Measurements from ENCODE around the gene SNRK.

SNRK gene

GRCh38 chr3:43388915-43389314, 102.6 kb downstream of the SNRK start:
- DNase-seq (ENCODE audit: insufficient read length) (no peak), FAIRE-seq (no peak)
- TF ChIP-seq POLR2A (IDR thresholded peaks at IDR 0.05; ENCODE audit: low read depth, low read length) (no peak), POLR2AphosphoS5 (IDR thresholded peaks at IDR 0.05; ENCODE audit: low read depth, low read length) (no peak), TAF1 (IDR thresholded peaks at IDR 0.05; ENCODE audit: borderline replicate concordance, low read depth, low read length) (no peak)

- no peak for TF ChIP-seq TAF1 (IDR thresholded peaks at IDR 0.05; ENCODE audit: borderline replicate concordance, low read depth, low read length)
- TF ChIP-seq POLR2A (IDR thresholded peaks at IDR 0.05; ENCODE audit: low read depth, low read length): no peak
- TF ChIP-seq POLR2AphosphoS5 (IDR thresholded peaks at IDR 0.05; ENCODE audit: low read depth, low read length): no peak
- DNase-seq (ENCODE audit: insufficient read length) (no peak), FAIRE-seq (peak; percentile 77)
Measured at GRCh38 chr3:43389388-43390254, 103.3 kb downstream of the SNRK start.

GRCh38 chr3:43390255-43390588, 103.9 kb downstream of the SNRK start:
- TF ChIP-seq POLR2AphosphoS5 (IDR thresholded peaks at IDR 0.05; ENCODE audit: low read depth, low read length) (no peak), TAF1 (IDR thresholded peaks at IDR 0.05; ENCODE audit: borderline replicate concordance, low read depth, low read length) (no peak), POLR2A (IDR thresholded peaks at IDR 0.05; ENCODE audit: low read depth, low read length) (no peak)
- no peak for DNase-seq (ENCODE audit: insufficient read length)
- no peak for FAIRE-seq

GRCh38 chr3:43391621-43392020, 105.3 kb downstream of the SNRK start:
- DNase-seq (ENCODE audit: insufficient read length): no peak
- peak; percentile 27 for FAIRE-seq
- TF ChIP-seq POLR2A (IDR thresholded peaks at IDR 0.05; ENCODE audit: low read depth, low read length): no peak
- no peak for TF ChIP-seq TAF1 (IDR thresholded peaks at IDR 0.05; ENCODE audit: borderline replicate concordance, low read depth, low read length)
- no peak for TF ChIP-seq POLR2AphosphoS5 (IDR thresholded peaks at IDR 0.05; ENCODE audit: low read depth, low read length)

GRCh38 chr3:43394041-43394554, 107.8 kb downstream of the SNRK start:
- no peak for TF ChIP-seq POLR2AphosphoS5 (IDR thresholded peaks at IDR 0.05; ENCODE audit: low read depth, low read length)
- no peak for TF ChIP-seq TAF1 (IDR thresholded peaks at IDR 0.05; ENCODE audit: borderline replicate concordance, low read depth, low read length)
- TF ChIP-seq POLR2A (IDR thresholded peaks at IDR 0.05; ENCODE audit: low read depth, low read length): no peak
- no peak for DNase-seq (ENCODE audit: insufficient read length)
- no peak for FAIRE-seq

GRCh38 chr3:43399034-43399433, 112.7 kb downstream of the SNRK start:
- DNase-seq (ENCODE audit: insufficient read length): no peak
- FAIRE-seq: peak; percentile 57
- TF ChIP-seq POLR2AphosphoS5 (IDR thresholded peaks at IDR 0.05; ENCODE audit: low read depth, low read length) (no peak), TAF1 (IDR thresholded peaks at IDR 0.05; ENCODE audit: borderline replicate concordance, low read depth, low read length) (no peak), POLR2A (IDR thresholded peaks at IDR 0.05; ENCODE audit: low read depth, low read length) (no peak)

- no peak for TF ChIP-seq POLR2A (IDR thresholded peaks at IDR 0.05; ENCODE audit: low read depth, low read length)
- no peak for TF ChIP-seq POLR2AphosphoS5 (IDR thresholded peaks at IDR 0.05; ENCODE audit: low read depth, low read length)
- no peak for TF ChIP-seq TAF1 (IDR thresholded peaks at IDR 0.05; ENCODE audit: borderline replicate concordance, low read depth, low read length)
- no peak for FAIRE-seq
- no peak for DNase-seq (ENCODE audit: insufficient read length)
Measured at GRCh38 chr3:43400167-43400566, 113.8 kb downstream of the SNRK start.

All from GM12892 (cell line).